Small intestine (tissue), 7 donors: ENCODE measurements around the gene MTIF3. TPM values are rescaled to one million over a fixed set of nuclear protein-coding genes. Genes with fewer than 3 reads are reported as not detected.

Experiments used
- DNase-seq, 2 donors: peaks; one replicate each; pipeline versions ENCODE4 v3.0.0 to v3.0.0-alpha.2; 2013
- FAIRE-seq: peaks from 2 replicates; lab custom pipeline; 2012; peaks lifted over from hg19 to GRCh38; lab: Jason Lieb, UNC
- H3K27ac ChIP-seq, 3 donors: one replicate each; pipeline ENCODE4 v1.5.1; 2013; ENCODE audit warnings: low read length in 2 of 3, mild to moderate bottlenecking in 2 of 3, control low read depth in 1 of 3, inconsistent platforms in 1 of 3, low read depth in 1 of 3, moderate library complexity in 1 of 3
- H3K27me3 ChIP-seq, 3 donors: one replicate each; pipeline ENCODE4 v1.6.1; 2013; ENCODE audit warnings: low read length in 3 of 3, inconsistent platforms in 1 of 3; ENCODE audit not compliant: control insufficient read depth in 3 of 3, insufficient read depth in 3 of 3
- H3K36me3 ChIP-seq, 3 donors: one replicate each; pipeline ENCODE4 v1.6.1; 2013; ENCODE audit warnings: low read length in 3 of 3, inconsistent platforms in 1 of 3, low read depth in 1 of 3, mild to moderate bottlenecking in 1 of 3, moderate library complexity in 1 of 3; ENCODE audit not compliant: control insufficient read depth in 3 of 3, insufficient read depth in 2 of 3
- H3K4me1 ChIP-seq, 3 donors: one replicate each; pipeline ENCODE4 v1.6.1; 2013; ENCODE audit warnings: low read length in 2 of 3, inconsistent platforms in 1 of 3, low read depth in 1 of 3, mild to moderate bottlenecking in 1 of 3, moderate library complexity in 1 of 3; ENCODE audit not compliant: control insufficient read depth in 3 of 3, insufficient read depth in 2 of 3
- H3K4me3 ChIP-seq, 3 donors: one replicate each; pipeline ENCODE4 v1.5.1; 2013; ENCODE audit warnings: low read length in 3 of 3, control low read depth in 1 of 3, inconsistent platforms in 1 of 3, low read depth in 1 of 3, mild to moderate bottlenecking in 1 of 3, moderate library complexity in 1 of 3
- H3K9me3 ChIP-seq, 2 donors: one replicate each; pipeline ENCODE4 v1.6.1; 2013; ENCODE audit warnings: low read depth in 1 of 2, low read length in 1 of 2; ENCODE audit not compliant: control insufficient read depth in 2 of 2, insufficient read depth in 1 of 2
- WGBS, 3 donors: extraction: QIAGEN DNeasy Blood & Tissue Kit; methylation state at CpG; one replicate each; pipeline ENCODE4 v1.1.7; 2013; 5-methylcytosine and 5-hydroxymethylcytosine counted together
- polyA plus RNA-seq, 4 donors: library from polyadenylated mRNA; stranded (reverse) in 3 of 4; unstranded in 1 of 4; fragments of 200-250 nt in 3 of 4; fragments of 120-200 nt in 1 of 4; gene quantifications; one replicate each; pipeline versions ENCODE4 v1.2.1 to v1.2.3, GENCODE V29; 2013
- donor health status: healthy with polysubstance abuse.
- donor health status: control.
- donor health status: control.
- donor health status: Bipolar disorder and iron deficiency.
- donor health status: healthy.

The MTIF3 gene
- polyA plus RNA-seq, 4 donors: 76.0 to 149 (median 110) TPM

DNA sequence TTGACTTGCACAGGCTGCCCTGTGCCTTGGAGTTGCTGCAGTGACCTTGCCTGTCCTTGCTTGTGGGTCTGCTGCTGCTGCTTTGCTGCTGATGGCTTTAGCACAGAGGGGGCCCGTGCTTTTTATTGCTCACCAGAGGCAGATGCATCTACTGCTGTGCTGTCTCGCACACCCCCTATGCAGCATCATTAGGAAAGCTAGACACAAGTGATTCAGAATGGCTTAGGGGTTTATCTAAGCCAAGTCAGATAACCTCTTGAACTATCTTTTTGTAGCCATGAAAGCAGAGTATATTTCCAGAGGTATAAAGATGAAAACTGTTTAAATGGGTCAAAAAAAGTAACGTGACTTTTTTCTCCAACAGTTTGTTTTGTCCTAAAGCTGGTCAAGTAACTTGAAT, 18.2 kb downstream of the MTIF3 start:
- Histone ChIP-seq H3K4me1 (peaks cover 0 to 7% (median 2%) of the 10 kb centered on the region in 3 donors), H3K36me3 (peaks cover 13 to 33% (median 22%) of the 10 kb centered on the region in 3 donors), H3K4me3 (no peak overlapping the region), H3K27ac (no peak overlapping the region), H3K27me3 (no peaks in the 10 kb centered on the region), H3K9me3 (no peaks in the 10 kb centered on the region)
- no peak for DNase-seq
- FAIRE-seq: no peak
- WGBS, 3 donors: 81 to 89% (median 89%) methylated on average over 3 of the region's 3 CpGs

DNA sequence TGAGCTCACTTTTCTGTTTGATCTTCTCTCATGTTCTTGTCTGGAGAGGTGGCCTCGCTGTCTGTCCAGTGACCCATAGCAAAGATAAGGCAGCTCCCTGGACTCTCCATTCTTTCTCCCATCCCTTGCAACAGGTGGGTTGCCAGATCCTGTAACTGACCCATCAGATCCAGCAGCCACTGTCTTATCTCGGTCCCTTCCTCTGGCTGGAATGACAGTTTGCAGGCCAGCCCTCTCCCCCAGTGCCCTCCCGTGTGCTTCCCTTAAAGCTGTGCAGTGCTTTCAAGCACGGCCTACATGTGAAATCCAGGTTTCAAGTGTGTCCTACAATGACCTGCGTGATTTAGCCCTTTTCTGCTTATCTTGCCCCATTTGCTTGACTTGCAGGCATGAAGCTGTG, 22.2 kb downstream of the MTIF3 start:
- Histone ChIP-seq H3K4me3 (no peak overlapping the region), H3K27me3 (no peaks in the 10 kb centered on the region), H3K4me1 (peaks cover 0 to 31% (median 9%) of the 10 kb centered on the region in 3 donors), H3K9me3 (no peaks in the 10 kb centered on the region), H3K27ac (peak overlapping the region in 1 of 3 donors; percentile 39), H3K36me3 (peaks cover 2 to 30% (median 11%) of the 10 kb centered on the region in 3 donors)
- 92 to 95% (median 94%) methylated on average over 5 of the region's 5 CpGs for WGBS, 3 donors
- no peak for DNase-seq
- no peak for FAIRE-seq

DNA sequence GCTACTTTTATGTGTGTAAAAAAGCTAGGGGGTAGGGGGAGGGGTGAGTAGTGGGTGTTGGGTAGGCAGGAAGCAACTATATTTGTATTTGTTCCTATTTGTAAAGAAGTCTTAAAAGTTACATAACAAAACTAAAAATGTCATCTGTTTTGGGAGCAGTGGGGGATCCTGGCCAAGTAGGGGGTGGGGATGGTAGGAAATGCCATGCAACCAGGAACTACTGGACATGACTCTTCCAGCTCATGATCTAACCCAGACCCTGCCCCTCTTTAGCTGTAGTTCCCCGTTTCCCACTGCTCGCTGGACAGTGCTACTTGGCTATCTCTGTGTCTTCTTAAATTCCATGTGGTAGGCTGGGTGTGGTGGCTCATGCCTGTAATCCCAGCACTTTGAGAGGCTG, 22.7 kb downstream of the MTIF3 start:
- DNase-seq (no peak), FAIRE-seq (no peak)
- WGBS, 3 donors: 80 to 93% (median 88%) methylated on average over 2 of the region's 2 CpGs
- Histone ChIP-seq H3K36me3 (peaks cover 2 to 28% (median 8%) of the 10 kb centered on the region in 3 donors), H3K27me3 (no peaks in the 10 kb centered on the region), H3K4me1 (peaks cover 0 to 31% (median 9%) of the 10 kb centered on the region in 3 donors), H3K27ac (peak overlapping the region in 1 of 3 donors; percentile 89), H3K4me3 (no peak overlapping the region), H3K9me3 (no peaks in the 10 kb centered on the region)

DNA sequence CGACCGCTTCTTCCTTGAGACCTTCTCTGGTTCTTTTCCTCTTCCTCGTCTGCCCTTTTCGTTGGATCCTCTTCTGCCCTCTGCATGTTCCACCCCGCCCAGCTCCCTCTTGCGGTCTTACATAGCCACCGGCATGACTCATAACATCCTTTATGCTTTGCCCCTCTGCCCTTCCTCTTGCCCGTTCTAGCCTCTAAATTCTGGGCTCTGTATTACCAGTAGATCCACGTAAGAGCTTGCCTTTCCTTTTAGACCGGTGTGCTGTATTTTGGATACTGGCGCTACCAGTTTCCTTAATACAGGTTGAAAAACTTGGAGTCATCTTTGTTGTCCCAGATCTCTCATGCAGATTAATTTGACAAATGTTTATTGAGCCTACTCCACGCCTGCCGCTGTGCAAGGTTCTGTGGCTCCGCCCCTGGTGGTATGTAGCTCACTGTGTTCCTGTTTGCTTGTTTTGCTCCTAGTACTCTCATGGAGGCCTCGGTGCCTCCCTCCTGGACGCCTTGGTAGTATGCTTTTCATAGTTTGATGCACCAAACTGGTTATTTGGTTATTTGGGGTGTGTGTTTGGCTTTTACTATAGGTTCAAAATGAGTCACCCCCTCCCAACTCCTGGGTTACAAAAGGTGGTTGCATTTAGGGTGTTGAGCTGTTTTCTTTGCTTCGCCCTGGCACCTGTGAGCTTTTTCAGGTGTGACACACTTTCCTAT, 24.3 kb downstream of the MTIF3 start:
- FAIRE-seq (no peak), DNase-seq (peak; percentile 87 to 95)
- Histone ChIP-seq H3K27me3 (no peaks in the 10 kb centered on the region), H3K27ac (peak overlapping the region; percentile 64 to 98 (median 89)), H3K36me3 (peaks cover 0 to 21% (median 0%) of the 10 kb centered on the region in 3 donors), H3K4me3 (peak overlapping the region; percentile 10 to 68 (median 67)), H3K9me3 (no peaks in the 10 kb centered on the region), H3K4me1 (peaks cover 0 to 31% (median 9%) of the 10 kb centered on the region in 3 donors)
- WGBS, 3 donors: 5 to 17% (median 5%) methylated on average over 17 of the region's 17 CpGs

DNA sequence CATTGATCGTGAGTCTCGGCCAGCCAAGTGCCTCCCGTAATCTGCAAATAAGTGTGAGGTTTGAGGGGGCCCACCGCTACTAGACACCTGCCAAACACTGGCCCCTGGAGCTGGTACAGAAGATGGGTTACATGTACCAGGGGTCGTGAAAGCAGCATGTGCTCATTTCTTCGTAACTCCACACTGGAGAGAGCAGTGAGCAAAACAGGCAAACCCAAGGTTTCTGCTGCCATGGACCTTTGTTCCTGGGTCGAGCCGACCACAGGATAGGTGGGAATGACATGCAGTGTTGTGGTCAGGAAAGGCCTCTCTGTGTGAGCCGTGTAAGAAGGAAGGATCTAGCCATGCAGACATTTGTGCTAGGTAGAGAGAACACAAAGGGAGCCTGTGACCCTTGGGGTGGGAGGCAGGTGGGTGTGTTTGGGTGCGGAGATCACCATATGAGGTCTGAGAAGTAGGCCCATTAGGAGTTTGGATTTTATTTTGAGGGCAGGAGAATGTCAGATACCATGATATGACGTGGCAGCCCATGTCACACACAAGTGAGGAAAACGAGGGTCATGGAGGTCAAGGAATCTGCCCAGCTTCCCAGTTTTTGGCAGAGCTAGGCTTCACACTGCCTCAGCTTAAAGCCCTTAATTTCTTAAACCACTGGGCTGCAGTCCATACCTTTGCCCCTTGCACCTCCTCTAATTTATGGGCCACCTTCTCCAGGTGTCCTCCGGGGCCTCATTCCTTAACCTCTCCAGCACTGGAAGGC, 25.0 kb downstream of the MTIF3 start:
- peaks cover 0 to 31% (median 9%) of the 10 kb centered on the region in 3 donors for H3K4me1 ChIP-seq
- FAIRE-seq: no peak
- H3K27ac ChIP-seq: peak overlapping the region; percentile 64 to 98 (median 89)

DNA sequence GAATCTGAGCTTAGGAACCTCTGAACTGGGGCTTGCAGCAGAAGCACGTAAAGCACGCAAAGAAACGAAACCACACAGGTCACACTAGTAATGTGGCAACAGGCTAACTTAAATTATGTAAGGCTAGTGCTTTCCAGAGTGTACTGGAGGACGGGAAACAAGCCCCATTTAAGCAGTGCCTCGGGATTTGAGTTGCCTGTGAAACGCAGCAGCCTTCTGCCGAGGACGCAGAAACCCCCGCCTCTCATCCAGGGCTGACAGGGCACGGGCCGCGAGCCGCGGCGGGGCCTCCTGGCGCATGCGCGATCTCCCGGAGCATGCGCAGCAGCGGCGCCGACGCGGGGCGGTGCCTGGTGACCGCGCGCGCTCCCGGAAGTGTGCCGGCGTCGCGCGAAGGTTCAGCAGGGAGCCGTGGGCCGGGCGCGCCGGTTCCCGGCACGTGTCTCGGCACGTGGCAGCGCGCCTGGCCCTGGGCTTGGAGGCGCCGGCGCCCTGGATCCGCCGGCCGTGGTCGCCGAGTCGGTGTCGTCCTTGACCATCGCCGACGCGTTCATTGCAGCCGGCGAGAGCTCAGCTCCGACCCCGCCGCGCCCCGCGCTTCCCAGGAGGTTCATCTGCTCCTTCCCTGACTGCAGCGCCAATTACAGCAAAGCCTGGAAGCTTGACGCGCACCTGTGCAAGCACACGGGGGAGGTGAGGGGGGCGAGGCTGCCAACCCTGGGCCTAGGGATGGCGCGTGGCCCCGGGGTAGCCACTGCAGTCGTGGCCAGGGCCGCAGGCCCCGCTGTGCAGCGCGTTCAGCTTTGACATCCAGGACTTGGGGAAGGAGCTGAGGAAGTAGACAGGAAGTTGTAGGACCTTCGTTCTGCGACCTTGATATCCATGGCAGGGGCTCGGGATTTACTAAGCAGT, 25.9 kb downstream of the MTIF3 start, which contains the start of gene GTF3A:
Gene GTF3A, plus strand, starts transcription at position 374 of the 912 bp plus-strand sequence.
- H3K27ac ChIP-seq: peak within 1 kb of the TSS; percentile 89 to 98 (median 89)
- H3K36me3 ChIP-seq: peaks cover 0 to 19% (median 0%) of the 10 kb centered on the region in 3 donors
- no peaks in the 10 kb centered on the region for H3K9me3 ChIP-seq
- no peaks in the 10 kb centered on the region for H3K27me3 ChIP-seq
- peaks cover 0 to 31% (median 9%) of the 10 kb centered on the region in 3 donors for H3K4me1 ChIP-seq
- FAIRE-seq (no peak), DNase-seq (peak; percentile 89 to 95)
- peak within 1 kb of the TSS; percentile 43 to 70 (median 68) for H3K4me3 ChIP-seq
- 0 to 1% (median 1%) methylated on average over 65 to 85 of the region's 85 CpGs for WGBS, 3 donors

More for the DNA sequence above, 25.0 kb downstream of the MTIF3 start:
- Histone ChIP-seq H3K27me3 (no peaks in the 10 kb centered on the region), H3K9me3 (no peaks in the 10 kb centered on the region), H3K4me3 (peak overlapping the region; percentile 43 to 68 (median 67)), H3K36me3 (peaks cover 0 to 21% (median 0%) of the 10 kb centered on the region in 3 donors)
- DNase-seq: peak; percentile 30 to 50
- 14 to 23% (median 21%) methylated on average over 13 of the region's 13 CpGs for whole genome bisulfite sequencing, 3 donors

DNA sequence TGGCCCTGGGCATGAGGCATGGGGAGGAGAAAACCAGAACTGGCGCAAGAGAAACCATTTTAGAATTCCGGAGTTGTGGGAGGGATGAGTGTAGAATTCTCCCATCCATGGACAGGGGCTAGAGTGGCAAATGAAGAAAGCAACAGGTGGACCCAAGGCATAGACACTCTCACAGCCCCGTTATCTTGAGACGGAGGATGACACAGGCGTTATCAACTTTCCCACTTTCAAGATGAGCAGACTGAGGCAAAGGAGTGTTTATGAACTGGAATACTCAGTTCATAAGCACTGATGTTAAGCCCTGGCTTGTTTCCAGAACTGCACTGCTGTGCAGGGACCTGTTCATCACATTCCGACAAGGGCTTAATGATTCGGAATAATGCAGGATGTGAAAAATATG, 27.0 kb downstream of the MTIF3 start:
- 81 to 89% (median 81%) methylated on average over 7 of the region's 7 CpGs for WGBS, 3 donors
- H3K36me3 ChIP-seq: peaks cover 0 to 12% (median 0%) of the 10 kb centered on the region in 3 donors
- H3K4me3 ChIP-seq: no peak overlapping the region
- no peak overlapping the region for H3K27ac ChIP-seq
- no peaks in the 10 kb centered on the region for H3K27me3 ChIP-seq
- H3K4me1 ChIP-seq: peaks cover 0 to 31% (median 9%) of the 10 kb centered on the region in 3 donors
- FAIRE-seq: no peak
- DNase-seq: no peak
- H3K9me3 ChIP-seq: no peaks in the 10 kb centered on the region
